ENCODE data around the gene RDH11.
"Not testable (repeated sequence)": the region's sequence is repeated elsewhere in the genome, so short reads cannot be mapped to it uniquely, and the experiment has no call there.

The RDH11 gene

DNA sequence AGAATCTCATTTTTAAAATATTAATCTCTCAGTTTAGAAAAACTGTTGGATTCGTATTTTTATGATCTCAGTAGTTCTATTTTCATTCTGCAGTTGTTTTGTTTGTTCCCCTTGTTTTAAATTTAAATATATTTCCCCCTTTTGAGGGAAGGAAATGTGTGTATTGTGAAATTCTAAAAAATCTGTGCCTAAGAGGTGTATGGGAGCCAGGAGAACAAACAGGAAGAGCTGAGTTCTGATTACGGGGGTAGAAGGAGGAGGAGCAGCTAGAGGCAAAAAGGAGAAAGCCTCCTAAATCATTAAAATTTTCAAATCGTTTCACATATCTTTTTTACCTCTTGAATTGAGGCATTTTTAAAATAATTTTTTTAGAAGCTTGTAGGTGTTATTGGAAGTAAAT, 8.4 kb upstream of the RDH11 start:
- DNase-seq: no peak

DNA sequence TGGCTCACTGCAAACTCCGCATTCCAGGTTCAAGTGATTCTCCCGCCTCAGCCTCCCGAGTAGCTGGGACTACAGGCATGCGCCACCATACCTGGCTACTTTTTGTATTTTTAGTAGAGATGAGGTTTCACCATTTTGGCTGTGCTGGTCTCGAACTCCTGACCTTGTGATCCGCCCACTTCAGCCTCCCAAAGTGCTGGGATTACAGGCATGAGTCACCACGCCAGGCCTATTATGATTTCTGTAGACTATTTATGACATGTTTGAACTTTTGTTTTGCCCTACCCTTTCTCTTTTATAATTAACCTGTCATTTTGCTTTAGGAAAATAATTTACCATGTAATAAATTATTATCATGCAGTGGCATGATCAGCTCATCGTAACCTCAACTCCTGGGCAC, 5.9 kb upstream of the RDH11 start, which contains the start of gene RDH12:
Gene RDH12, plus strand, starts transcription at position 395 of the 400 bp plus-strand sequence. CDS start 20,757 bp downstream, outside the sequence.
- DNase-seq: not testable (repeated sequence)

DNA sequence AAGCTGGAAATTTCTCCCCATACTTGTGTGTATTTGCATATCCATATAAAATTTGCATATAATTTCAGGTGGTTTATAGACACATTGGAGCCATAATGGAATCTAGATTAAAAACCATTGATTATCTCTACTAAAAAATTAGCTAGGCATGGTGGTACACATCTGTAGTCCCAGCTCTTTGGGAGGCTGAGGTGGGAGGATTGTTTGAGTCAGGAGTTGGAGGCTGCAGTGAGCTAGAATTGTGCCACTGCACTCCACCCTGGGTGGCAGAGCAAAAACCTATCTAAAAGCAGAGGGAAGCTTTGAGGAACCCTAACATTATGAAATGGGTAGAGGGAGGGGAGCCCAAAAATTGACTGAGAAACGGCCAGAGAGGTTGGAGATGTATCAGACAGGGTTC, 2.6 kb upstream of the RDH11 start:
- DNase-seq: no peak

DNA sequence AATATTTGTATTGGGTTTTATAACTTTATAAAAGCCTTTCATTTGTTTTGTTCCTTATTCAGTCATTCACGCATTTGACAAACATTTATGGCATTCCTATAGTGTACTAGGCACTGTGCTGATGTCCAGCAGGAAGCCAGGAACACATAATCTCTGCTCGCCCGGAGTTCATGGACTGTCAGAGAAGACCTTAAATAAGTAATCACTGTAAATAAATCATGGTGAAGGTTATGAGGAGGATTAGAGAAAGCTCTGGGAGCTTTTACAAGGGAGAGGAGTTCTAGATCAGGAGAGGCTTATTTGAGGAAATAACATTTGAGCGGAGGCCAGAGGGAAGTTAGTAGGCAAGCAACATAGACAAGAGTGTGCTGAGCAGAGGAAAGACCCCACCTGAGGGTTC, 1.4 kb upstream of the RDH11 start:
- no peak for DNase-seq

DNA sequence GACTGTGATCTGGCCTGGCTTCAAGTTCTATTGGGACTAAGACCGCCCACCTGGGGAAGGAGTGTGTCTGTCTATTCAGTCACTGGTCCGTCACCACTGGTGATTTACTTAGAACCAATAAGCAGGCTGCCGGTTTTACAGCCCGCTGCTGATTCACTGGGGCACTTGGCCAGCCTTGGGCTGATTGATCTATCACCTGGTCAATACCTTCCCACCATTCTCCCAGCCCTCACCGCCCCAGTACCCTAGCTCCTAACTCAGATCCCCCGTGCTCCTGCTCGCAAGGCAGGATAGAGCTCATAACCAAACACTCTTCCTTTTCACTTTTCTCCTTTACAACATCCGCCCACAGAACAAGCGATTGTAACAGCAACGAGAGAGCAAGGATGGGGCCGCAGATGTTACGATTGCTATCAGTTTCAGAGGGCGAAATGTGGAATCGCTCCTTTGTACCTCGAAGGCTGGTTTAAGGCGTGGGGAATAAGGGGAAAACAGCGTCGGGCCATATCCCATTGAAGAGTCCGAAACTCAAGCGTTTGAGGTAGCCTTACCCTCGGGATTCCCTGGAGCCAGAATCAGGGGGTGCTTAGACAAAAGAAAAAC, 672 bp downstream of the RDH11 start:
- DNase-seq: peak; percentile 55

DNA sequence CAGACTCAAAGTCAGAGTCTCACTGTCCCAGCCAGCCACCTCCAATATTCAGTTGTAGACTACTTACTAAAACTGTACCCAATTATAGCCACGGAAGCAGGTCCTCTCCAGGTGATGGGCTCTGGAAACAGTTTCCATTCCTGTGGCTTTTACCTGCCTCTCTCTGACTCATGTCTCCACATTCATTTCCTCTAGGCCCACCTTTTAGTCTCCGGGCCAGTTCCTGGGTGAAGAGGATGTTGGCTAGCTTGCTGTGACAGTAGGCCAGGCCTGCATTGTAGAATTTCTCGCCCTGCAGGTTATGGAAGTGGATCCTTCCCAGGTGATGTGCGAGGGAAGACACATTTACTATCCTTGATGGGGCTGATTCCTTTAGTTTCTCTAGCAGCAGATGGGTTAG, 5.6 kb downstream of the RDH11 start:
- DNase-seq: no peak

DNA sequence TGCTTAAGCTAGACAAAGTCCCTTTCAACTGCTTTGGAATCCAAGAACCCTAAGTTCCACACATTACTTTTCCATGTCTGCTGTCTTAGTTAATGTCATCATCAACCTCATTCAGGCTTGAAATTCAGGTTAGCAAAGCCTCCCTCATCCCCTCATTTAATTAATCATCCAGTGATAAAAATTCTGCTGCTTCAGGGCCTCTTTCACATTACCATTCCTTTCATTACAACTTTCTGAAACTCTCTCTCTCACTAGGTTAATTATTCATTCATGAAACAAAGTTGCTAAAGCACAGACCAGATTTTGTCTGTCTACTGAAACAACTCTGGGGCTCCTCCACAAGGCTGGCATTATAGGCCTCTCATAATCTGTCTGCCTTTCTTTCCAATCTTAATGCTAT, 11.7 kb downstream of the RDH11 start:
- DNase-seq: no peak

DNA sequence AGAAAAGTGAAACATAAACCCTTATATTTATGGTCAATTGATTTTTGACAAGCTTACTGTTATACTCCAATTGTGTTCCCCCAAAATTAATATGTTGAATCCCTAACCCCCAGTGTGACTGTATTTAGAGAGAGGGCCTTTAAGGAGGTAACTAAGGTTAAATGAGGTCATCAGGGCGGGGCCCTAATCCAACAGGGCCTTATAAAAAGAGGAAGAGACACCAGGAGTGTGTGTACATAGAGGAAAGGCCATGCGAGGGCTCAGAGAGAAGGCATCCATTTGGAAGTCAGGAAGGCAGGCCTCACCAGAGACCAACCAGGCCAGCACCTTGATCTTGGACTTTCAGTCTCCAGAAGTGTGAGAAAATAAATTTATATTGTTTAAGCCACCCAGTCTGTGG, 14.6 kb downstream of the RDH11 start:
- no peak for DNase-seq

DNA sequence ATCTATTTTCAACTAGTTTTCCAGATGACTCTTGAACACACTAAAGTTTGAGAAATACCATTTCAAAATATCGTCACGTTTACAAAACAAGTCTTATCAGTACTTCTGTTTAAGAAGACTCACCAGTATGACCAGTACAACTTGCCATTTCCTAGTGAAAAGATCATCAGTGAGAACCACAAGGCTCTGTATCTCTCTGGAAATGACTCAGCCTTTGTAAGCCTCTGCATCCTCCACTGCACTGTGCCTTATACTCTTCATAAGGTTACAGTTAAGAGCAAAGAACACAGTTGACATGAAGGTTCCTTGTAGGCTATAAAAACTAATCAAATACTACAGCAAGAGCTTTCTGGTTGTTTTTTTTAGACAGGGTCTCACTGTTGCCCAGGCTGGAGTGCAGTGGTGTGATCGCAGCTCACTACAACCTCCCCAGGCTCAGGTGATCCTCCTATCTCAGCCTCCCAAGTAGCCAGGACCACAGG, 15.4 kb downstream of the RDH11 start:
- DNase-seq: no peak

DNA sequence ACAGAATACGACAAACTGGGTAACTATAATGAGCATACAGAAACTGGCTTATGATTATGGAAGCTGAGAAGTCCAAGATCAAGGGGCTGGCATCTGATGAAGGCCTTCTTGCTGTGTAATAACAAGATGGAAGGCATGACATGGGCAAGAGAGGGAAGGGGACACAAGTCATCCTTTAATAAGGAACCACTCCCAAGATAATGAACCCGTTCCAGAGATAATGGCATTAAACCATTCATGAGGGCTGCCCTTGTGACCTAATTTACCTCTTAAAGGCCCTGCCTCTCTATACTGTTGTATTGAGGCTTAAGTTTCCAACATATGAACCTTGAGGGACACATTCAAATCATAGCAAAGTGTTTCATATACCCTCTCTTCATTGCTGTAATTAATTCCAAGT, 16.6 kb downstream of the RDH11 start:
- DNase-seq: no peak

DNA sequence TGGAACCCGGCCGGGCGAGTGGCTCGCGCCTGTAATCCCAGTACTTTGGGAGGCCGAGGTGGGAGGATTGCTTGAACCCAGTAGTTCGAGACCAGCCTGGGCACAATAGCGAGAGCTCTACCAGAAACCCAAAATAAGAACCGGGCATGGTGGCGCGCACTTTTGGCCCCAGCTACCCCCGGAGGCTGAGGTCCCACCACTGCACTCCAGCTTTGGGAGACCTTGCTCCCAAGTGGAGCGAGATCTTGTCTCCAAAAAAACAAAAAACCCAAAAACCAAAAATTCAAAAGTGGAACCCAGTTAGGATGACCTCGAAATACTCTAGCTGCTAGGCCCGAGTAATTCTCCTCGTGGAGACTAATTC, 20.4 kb downstream of the RDH11 start:
- no peak for DNase-seq

DNA sequence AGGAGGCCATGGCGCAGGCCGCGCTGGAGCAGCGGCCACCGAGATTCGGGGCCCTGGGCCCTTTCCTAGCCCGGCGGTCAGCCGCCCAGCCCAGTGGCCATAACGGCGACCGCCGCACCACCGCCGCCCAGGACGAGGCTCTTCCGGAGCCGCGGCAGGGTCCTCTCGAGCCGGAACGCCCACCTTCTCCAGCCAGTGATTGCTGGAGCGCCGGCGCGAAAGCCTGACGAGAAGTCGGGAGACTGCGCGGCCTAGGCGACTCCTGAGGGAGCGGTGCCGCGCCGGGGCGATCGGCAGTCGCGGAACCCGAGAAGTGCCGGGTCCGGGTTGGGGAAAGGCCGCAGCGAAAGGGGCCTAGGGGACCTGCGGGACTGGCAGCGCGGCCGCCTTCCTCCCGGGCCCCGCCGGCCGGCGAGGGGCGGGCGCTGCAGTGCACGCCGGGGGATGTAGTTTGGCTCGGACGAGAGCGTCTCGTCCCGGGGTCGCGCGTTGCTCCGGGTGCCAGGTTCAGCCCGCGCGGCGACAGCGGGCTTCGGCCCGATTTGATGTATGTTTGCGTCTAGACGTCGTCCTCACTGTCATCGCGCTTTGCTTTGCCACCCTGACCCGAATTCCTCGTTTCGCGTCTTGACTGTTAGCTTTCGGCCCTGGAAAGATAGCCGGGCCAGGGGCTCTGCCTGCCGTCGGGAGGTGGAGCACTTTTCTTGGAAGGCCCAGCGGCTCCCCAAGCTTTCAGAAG, 20.9 kb downstream of the RDH11 start, which contains the start of gene VTI1B:
Gene VTI1B, minus strand, starts transcription at position 153 of the 739 bp plus-strand sequence. Its CDS starts 143 bp downstream, at position 10.
- DNase-seq: peak; percentile 74

DNA sequence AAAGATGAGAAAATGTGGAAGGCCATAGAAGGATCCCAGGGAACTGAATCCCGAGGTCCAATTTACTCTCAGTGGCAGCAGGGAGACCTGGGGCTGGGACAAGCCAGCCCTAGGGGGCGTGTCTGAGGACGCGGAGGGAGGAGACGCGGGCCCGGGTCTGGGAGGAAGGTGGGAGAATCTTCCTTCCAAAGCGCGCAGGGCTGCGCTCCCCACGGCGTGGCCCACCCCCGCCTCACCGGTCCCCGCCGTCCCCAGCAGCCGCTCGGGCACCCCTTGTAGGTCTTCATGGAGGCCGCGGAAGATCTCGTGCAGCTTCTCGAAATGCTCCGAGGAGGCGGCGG, 21.5 kb downstream of the RDH11 start:
- DNase-seq: peak; percentile 50

DNA sequence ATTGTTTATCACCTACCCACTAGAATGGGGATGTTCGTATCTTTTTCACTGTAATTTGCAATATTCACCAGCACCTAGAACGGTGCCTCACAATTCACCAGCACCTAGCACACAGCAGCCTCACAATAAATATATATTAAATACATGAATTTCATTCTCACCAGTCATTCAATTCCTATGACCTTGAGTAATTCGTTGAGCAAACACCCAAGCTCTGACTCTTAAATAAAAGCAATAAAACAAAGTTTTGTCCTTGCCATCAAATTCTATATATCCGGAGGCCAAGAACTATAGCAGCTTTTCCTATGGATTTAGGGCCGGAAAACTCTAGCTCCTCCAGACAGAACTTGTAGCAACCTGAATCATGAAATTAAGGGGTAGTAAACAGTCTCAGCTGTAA, 22.1 kb downstream of the RDH11 start:
- no peak for DNase-seq

DNA sequence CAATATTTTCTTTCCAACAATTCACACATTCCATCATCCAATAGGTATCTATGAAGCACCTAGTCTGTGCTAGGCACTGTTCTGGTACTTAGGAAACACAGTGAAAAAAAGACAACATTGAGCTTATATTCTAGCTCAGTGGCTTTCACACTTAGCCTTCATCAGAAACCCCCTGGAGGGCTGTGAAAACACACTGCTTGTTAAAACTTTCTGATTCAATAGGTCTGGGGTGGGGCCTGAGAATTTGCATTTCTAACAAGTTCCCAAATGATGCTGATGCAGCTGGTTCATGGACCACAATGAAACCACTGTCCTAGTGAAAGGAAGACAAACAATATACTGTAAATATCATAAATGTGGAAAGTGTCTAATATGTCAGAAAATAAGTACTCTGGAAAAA, 27.0 kb downstream of the RDH11 start:
- DNase-seq: no peak

DNA sequence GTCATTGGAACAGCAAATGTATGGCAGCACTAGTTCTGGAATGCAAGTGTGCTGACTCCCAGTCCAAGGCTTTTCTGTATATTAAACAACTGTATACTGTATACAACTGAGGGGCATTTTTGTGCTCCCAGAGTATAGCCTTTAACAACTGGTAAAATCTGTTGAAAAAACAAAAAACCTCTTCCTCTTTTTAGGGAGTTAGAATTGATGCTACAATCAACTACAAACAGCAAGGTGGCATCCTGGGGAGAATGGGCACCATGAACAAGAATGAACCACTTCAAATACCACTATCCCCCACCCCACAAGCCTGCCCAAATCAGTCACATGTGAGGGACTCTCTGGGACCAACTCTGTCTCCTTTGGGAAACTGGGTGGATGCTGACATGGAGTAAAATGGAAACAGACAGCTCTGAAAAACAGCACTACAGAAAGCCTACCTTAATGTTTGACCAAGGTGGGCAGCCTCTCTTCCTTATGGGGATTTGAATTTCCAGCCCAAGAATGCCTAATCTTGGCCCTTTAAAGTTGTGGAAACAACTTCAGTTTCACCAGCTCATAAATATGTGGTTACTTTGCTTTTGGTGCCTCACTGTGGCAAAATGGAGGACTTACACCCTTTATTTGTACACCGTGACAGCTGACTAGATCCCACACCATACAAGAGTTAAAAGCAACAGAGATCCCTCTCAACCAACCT, 28.7 kb downstream of the RDH11 start:
- DNase-seq: no peak

DNA sequence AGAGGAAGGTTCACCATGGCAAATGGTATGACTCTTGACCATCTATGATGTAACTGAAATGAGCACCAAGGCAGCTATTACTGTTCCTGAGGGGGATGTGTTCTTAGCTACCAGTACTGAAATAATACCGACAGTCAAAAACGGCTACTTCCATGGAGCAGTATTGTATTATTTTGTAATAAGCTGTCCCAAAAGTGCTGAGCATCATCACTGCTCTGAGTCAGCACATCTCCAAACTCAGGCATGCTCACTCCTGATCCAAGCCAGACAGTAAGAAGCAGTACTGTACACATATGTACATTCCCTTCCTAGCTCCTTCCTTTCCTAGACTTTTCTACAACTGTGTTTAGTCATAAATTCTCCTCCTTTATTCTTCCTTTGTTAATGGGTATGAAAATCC, 29.7 kb downstream of the RDH11 start:
- DNase-seq: no peak

DNA sequence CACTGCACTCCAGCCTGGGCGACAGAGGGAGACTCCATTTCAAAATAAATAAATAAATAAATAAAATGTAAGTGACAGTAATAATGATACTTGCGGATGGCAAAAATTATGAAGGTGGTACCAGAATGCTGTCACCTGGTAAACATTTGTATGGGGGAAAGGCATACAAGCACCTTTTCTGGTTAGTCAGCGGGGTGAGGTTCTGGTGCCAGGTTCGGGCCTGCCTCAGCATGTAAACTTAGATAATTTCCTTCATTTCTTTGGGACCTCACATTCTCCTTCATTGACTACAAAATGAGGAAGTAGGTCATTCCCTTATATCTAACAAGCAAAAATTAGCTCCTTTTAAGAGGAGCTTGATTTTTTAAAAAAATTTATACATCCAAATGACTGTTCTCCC, 31.9 kb downstream of the RDH11 start:
- DNase-seq: no peak

DNA sequence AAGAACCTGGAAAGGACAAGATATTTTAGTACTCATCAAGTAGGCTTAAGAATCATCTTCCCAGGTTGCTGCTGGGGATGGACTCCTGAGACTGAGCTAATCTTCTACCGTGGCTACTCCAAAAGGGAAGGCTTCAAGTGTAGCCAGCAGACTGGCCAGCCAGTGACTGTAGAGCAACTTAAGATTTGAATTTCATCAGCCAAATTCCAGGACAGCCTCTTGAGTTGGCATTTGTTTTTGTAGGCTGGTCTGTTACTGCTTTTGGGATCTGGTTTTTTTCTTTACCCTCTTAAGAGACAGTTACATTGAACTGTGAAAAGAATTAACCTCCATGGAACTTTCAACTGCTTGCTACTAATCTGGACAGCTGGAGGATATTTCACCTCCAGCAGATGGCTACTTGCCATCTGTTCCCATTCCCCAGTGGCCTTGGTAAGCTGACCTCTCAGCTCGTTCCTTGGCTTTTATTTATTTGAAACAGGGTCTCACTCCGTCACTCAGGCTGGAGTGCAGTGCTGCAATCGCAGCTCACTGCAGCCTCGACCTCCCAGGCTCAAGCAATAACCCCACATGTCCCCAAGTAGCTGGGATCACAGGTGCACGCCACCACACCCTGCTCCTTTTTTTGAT, 41.8 kb downstream of the RDH11 start:
- no peak for DNase-seq

DNA sequence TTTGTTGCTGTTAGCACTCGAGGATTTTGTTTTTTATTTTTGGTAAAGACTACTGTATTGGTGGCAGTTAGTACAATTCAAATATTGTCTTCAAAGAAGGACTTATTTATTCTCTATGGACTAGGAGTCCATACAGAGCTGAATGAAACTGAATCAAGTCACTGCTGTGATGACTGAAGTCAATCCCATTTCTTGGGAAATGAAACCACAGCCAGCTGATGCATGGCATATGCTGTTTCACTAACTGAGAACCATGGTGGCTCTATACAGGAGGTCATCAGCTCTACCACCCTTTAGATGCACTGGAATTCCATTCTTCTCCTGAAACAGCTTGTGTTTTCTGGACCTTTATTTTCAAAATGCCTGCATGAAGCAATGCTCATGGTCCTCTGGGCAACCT, 43.4 kb downstream of the RDH11 start:
- no peak for DNase-seq

DNA sequence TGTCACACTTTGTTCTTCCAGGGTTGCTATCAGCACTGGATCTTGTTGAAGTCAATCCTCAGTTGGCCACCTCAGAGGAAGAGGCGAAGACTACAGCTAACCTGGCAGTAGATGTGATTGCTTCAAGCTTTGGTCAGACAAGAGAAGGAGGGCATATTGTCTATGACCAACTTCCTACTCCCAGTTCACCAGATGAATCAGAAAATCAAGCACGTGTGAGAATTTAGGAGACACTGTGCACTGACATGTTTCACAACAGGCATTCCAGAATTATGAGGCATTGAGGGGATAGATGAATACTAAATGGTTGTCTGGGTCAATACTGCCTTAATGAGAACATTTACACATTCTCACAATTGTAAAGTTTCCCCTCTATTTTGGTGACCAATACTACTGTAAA, 44.9 kb downstream of the RDH11 start:
- no peak for DNase-seq

DNA sequence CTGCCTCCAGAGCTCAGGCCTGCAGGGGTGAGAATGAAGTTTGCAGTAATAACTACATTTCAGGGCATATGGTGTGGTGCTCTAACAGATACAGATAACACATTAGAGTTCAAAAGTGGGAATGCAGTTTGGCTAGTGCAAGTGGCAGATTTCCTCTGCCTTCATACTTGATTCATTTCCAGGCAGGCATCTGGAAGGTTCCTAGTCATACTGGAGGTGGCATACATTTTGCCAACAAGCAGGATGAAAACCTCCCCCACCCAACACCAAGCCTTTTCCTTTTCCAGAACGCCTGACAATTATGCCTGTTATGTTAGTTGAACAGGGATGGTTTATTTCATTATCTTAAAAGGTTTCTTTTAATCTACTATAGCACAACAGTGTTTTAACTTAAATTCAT, 45.4 kb downstream of the RDH11 start:
- no peak for DNase-seq

DNA sequence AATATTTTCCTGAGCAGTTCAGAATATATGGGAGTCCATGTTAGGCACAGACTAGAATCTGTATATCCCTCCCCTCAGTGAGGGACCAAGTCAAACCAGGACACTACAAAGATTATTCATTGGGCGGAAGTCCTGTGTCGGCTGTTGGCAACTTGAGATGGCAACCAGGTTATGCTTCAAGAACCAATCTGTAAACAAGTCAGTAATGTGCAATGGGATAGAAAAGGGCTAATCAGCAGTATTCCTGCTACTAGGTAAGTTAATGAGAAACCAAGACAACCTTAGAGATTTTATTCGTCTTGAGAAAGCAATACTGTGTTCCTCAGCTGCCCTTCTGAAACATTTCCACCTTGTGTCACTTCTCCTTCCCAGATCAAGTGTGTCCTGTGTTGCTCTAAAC, 49.4 kb downstream of the RDH11 start:
- no peak for DNase-seq

DNA sequence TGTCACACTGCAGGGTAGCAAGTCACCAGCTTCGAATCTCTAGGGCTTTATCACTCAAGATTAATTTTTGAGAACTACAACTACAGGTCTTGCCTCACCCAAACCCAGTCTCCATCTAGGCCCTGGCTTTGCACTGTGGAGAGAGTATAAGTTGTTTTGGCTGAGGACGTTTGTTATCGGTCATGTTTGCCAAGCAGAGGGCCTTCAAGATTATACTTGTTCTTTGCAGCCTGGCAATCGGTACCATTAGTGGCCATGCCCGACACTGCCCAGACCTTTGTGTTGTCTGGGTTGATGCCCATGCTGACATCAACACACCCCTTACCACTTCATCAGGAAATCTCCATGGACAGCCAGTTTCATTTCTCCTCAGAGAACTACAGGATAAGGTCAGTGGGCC, 50.1 kb downstream of the RDH11 start:
- no peak for DNase-seq

Data from effector CD4-positive, alpha-beta T cell (primary cell).